Lung (tissue), 12 donors: ENCODE results near the gene SIX5. TPM values are rescaled to one million over a fixed set of nuclear protein-coding genes. Genes with fewer than 3 reads are reported as not detected.
"Not testable (repeated sequence)": the region's sequence is repeated elsewhere in the genome, so short reads cannot be mapped to it uniquely, and the experiment has no call there.

Source experiments
- ATAC-seq: fragments of 200-7000 bp; cut with Tn5 transposase; one replicate; pipeline ENCODE4 v1.9.1; 2020; ENCODE audit warnings: moderate number of reproducible peaks; ENCODE audit not compliant: insufficient read depth, low FRiP score
- DNase-seq, 3 donors: peaks; one replicate each; pipeline ENCODE4 v3.0.0-alpha.2; 2013 to 2017
- H3K27ac ChIP-seq, 2 donors: one replicate each; pipeline ENCODE4 v1.5.1; 2013; ENCODE audit warnings: mild to moderate bottlenecking in 2 of 2, moderate library complexity in 2 of 2, control low read depth in 1 of 2, inconsistent platforms in 1 of 2, low read depth in 1 of 2, low read length in 1 of 2
- H3K27me3 ChIP-seq, 3 donors: one replicate each; pipeline ENCODE4 v1.5.1; 2013; ENCODE audit warnings: low read length in 2 of 3; ENCODE audit not compliant: control insufficient read depth in 3 of 3, insufficient read depth in 3 of 3
- H3K36me3 ChIP-seq, 4 donors: one replicate each; pipeline ENCODE4 v1.5.1; 2013; ENCODE audit warnings: low read length in 4 of 4, mild to moderate bottlenecking in 1 of 4, moderate library complexity in 1 of 4; ENCODE audit not compliant: control insufficient read depth in 4 of 4, insufficient read depth in 4 of 4
- H3K4me1 ChIP-seq, 5 donors: one replicate each; pipeline ENCODE4 v1.5.1; 2013; ENCODE audit warnings: low read length in 5 of 5, mild to moderate bottlenecking in 2 of 5, moderate library complexity in 1 of 5; ENCODE audit not compliant: control insufficient read depth in 5 of 5, insufficient read depth in 5 of 5
- H3K4me3 ChIP-seq: one replicate; pipeline ENCODE4 v1.5.1; 2013; ENCODE audit warnings: mild to moderate bottlenecking, control low read depth, moderate library complexity
- H3K9ac ChIP-seq, 2 donors: one replicate each; pipeline ENCODE4 v1.5.1; 2013; ENCODE audit warnings: low read length in 2 of 2, control low read depth in 1 of 2; ENCODE audit not compliant: insufficient read depth in 1 of 2
- H3K9me3 ChIP-seq, 4 donors: one replicate each; pipeline ENCODE4 v1.5.1; 2013; ENCODE audit warnings: low read length in 3 of 4, mild to moderate bottlenecking in 1 of 4, moderate library complexity in 1 of 4; ENCODE audit not compliant: control insufficient read depth in 4 of 4, insufficient read depth in 3 of 4
- CTCF ChIP-seq: IDR thresholded peaks from 2 replicates; pipeline ENCODE4 v1.5.1; 2012; ENCODE audit warnings: mild to moderate bottlenecking; ENCODE audit errors: control extremely low read depth, extremely low read depth
- WGBS, 2 donors: extraction: QIAGEN DNeasy Blood & Tissue Kit; methylation state at CpG; one replicate each; pipeline ENCODE4 v1.1.7; 2013; 5-methylcytosine and 5-hydroxymethylcytosine counted together
- polyA plus RNA-seq, 2 donors: library from polyadenylated mRNA; stranded (reverse); fragments of 200-250 nt; gene quantifications; one replicate each; pipeline ENCODE4 v1.2.1, GENCODE V29; 2013
- total RNA-seq, 2 donors: library from RNA; depleted of rRNA in 1 of 2; stranded (reverse); fragments of >200 nt in 1 of 2; gene quantifications; one replicate each; pipeline ENCODE4 v1.2.1, GENCODE V29; 2014 to 2021
- donor health status: control.
- donor health status: control.
- donor health status: Bipolar disorder and iron deficiency.
- donor health status: healthy.
- donor health status: DM: yes; HTN: yes; CAD: no.

Gene SIX5
- total and polyA plus RNA-seq, 4 donors: 11.7 to 17.4 (median 13.1) TPM

DNA sequence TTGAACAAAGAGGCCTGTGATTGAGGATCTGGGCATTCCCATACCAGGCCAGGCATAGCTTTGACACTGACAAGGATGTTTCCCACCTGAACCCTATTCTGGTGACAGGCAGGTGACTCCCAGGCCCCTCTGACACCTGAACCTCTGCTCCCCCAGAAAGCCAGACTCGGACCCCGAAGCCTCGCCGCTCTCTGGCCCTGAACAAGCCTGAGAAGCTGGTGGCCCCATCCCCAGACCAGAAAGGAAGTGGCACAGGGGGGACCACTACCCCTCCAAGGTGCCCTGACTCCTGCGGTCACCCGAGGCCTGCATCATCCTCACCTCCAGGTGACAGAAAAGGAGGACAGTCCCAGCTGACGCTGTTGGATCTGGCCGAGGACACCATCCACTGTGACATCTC lies 14.7 kb downstream of the SIX5 start:
- Histone ChIP-seq H3K27me3 (no peaks in the 10 kb centered on the region), H3K4me3 (no peak overlapping the region), H3K9ac (no peak overlapping the region), H3K4me1 (no peaks in the 10 kb centered on the region), H3K27ac (no peak overlapping the region), H3K9me3 (no peaks in the 10 kb centered on the region), H3K36me3 (no peaks in the 10 kb centered on the region)
- 94% methylated on average over 8 of the region's 8 CpGs for WGBS, 2 donors
- TF ChIP-seq CTCF: no peak
- DNase-seq (no peak), ATAC-seq (no peak)

DNA sequence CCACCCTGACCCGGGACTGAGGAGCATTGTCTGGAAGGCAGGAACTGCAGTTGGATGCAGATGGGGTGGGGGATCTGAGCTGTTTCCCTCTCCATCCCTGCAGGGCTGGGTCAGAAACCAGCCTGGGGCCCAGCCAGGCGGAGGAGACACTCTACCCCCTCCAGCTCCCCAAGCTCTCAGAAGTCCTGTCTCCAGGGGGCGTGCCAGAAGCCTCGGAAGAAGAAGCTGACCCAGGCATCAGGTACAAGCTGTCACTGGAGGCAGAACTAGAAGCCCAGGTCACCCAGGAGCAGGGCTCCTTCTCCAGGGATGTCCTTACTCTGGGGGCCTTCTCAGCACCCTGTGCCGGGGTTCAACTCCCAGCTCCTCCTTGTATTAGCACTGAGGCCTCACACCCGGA lies 15.5 kb downstream of the SIX5 start:
- DNase-seq (no peak), ATAC-seq (no peak)
- H3K4me1 ChIP-seq: no peaks in the 10 kb centered on the region
- 74 to 80% methylated on average over 6 of the region's 6 CpGs for WGBS, 2 donors
- no peak overlapping the region for H3K27ac ChIP-seq
- no peak overlapping the region for H3K4me3 ChIP-seq
- no peaks in the 10 kb centered on the region for H3K27me3 ChIP-seq
- no peak overlapping the region for H3K9ac ChIP-seq
- H3K36me3 ChIP-seq: no peaks in the 10 kb centered on the region
- TF ChIP-seq CTCF: no peak
- no peaks in the 10 kb centered on the region for H3K9me3 ChIP-seq

GRCh38 chr19:45752639-45753038 lies 16.4 kb downstream of the SIX5 start:
- DNase-seq (no peak), ATAC-seq (no peak)
- Histone ChIP-seq H3K9me3 (no peaks in the 10 kb centered on the region), H3K36me3 (no peaks in the 10 kb centered on the region), H3K27me3 (no peaks in the 10 kb centered on the region), H3K4me3 (no peak overlapping the region), H3K27ac (no peak overlapping the region), H3K4me1 (no peaks in the 10 kb centered on the region), H3K9ac (no peak overlapping the region)
- no peak for TF ChIP-seq CTCF
- 94 to 96% methylated on average over 11 to 12 of the region's 12 CpGs for WGBS, 2 donors

- H3K9me3 ChIP-seq, H3K4me1 ChIP-seq, H3K27me3 ChIP-seq, H3K27ac ChIP-seq, H3K36me3 ChIP-seq, H3K9ac ChIP-seq, H3K4me3 ChIP-seq, ATAC-seq, DNase-seq: not testable (repeated sequence)
- 89 to 96% methylated on average over 10 of the region's 10 CpGs for WGBS, 2 donors
Observed at GRCh38 chr19:45751483-45751882, 17.6 kb downstream of the SIX5 start.
